Activated naive CD4-positive, alpha-beta T cell treated with anti-CD3 and anti-CD28 coated beads, Interleukin-2, amount 50 U/mL, for 24 hours (primary cell): ENCODE measurements around the gene EPS8L2.
A peak's percentile ranks its signal among the peaks of the same experiment; 100 is the strongest.

Source experiments
- H3K27ac Mint-ChIP-seq: one replicate; pipeline ENCODE4 v1.8.0; 2021; ENCODE audit warnings: mild to moderate bottlenecking, mixed read lengths
- H3K27me3 Mint-ChIP-seq: one replicate; pipeline ENCODE4 v1.8.0; 2021; ENCODE audit warnings: mixed read lengths
- H3K36me3 Mint-ChIP-seq: one replicate; pipeline ENCODE4 v1.8.0; 2021; ENCODE audit warnings: mixed read lengths
- H3K4me1 Mint-ChIP-seq: one replicate; pipeline ENCODE4 v1.8.0; 2021; ENCODE audit warnings: mixed read lengths
- H3K4me3 Mint-ChIP-seq: one replicate; pipeline ENCODE4 v1.8.0; 2021; ENCODE audit warnings: mild to moderate bottlenecking, mixed read lengths
- H3K9me3 Mint-ChIP-seq: one replicate; pipeline ENCODE4 v1.8.0; 2021; ENCODE audit warnings: mixed read lengths

EPS8L2 gene

GRCh38 chr11:695538-696248 is 10.3 kb upstream of the EPS8L2 start, which contains the start of gene TMEM80:
Gene TMEM80 (plus strand): TSS chr11:695816. CDS start chr11:695828, 12 bp downstream.
- Mint-ChIP-seq H3K9me3 (no peaks in the 10 kb centered on the region), H3K27me3 (no peaks in the 10 kb centered on the region), H3K4me1 (peaks cover 46% of the 10 kb centered on the region), H3K4me3 (peak within 1 kb of the TSS; percentile 87), H3K36me3 (no peaks in the 10 kb centered on the region), H3K27ac (peak within 1 kb of the TSS; percentile 98)

- peaks cover 35% of the 10 kb centered on the region for H3K4me1 Mint-ChIP-seq
- H3K36me3 Mint-ChIP-seq: no peaks in the 10 kb centered on the region
- peak overlapping the region; percentile 53 for H3K4me3 Mint-ChIP-seq
- peak overlapping the region; percentile 81 for H3K27ac Mint-ChIP-seq
- no peaks in the 10 kb centered on the region for H3K9me3 Mint-ChIP-seq
- H3K27me3 Mint-ChIP-seq: no peaks in the 10 kb centered on the region
Observed at GRCh38 chr11:696955-697491, 9.0 kb upstream of the EPS8L2 start.

GRCh38 chr11:697811-698311 is 8.2 kb upstream of the EPS8L2 start:
- Mint-ChIP-seq H3K27ac (no peak overlapping the region), H3K36me3 (no peaks in the 10 kb centered on the region), H3K9me3 (no peaks in the 10 kb centered on the region), H3K4me1 (peaks cover 30% of the 10 kb centered on the region), H3K27me3 (no peaks in the 10 kb centered on the region), H3K4me3 (peak overlapping the region; percentile 53)

GRCh38 chr11:698493-699115 is 7.4 kb upstream of the EPS8L2 start:
- Mint-ChIP-seq H3K36me3 (no peaks in the 10 kb centered on the region), H3K27ac (no peak overlapping the region), H3K27me3 (no peaks in the 10 kb centered on the region), H3K4me3 (no peak overlapping the region), H3K9me3 (no peaks in the 10 kb centered on the region), H3K4me1 (peaks cover 22% of the 10 kb centered on the region)

- H3K36me3 Mint-ChIP-seq: no peaks in the 10 kb centered on the region
- H3K4me3 Mint-ChIP-seq: no peak overlapping the region
- peaks cover 20% of the 10 kb centered on the region for H3K4me1 Mint-ChIP-seq
- H3K9me3 Mint-ChIP-seq: no peaks in the 10 kb centered on the region
- no peaks in the 10 kb centered on the region for H3K27me3 Mint-ChIP-seq
- H3K27ac Mint-ChIP-seq: no peak overlapping the region
Observed at GRCh38 chr11:699116-699508, 6.9 kb upstream of the EPS8L2 start.

GRCh38 chr11:699753-700152 is 6.3 kb upstream of the EPS8L2 start:
- Mint-ChIP-seq H3K4me3 (no peak overlapping the region), H3K9me3 (no peaks in the 10 kb centered on the region), H3K27ac (no peak overlapping the region), H3K27me3 (no peaks in the 10 kb centered on the region), H3K4me1 (peaks cover 20% of the 10 kb centered on the region), H3K36me3 (no peaks in the 10 kb centered on the region)

- no peaks in the 10 kb centered on the region for H3K9me3 Mint-ChIP-seq
- peaks cover 14% of the 10 kb centered on the region for H3K4me1 Mint-ChIP-seq
- no peak overlapping the region for H3K27ac Mint-ChIP-seq
- H3K4me3 Mint-ChIP-seq: no peak overlapping the region
- no peaks in the 10 kb centered on the region for H3K36me3 Mint-ChIP-seq
- H3K27me3 Mint-ChIP-seq: no peaks in the 10 kb centered on the region
Observed at GRCh38 chr11:701741-702461, 4.1 kb upstream of the EPS8L2 start.

GRCh38 chr11:702462-703461 is 3.3 kb upstream of the EPS8L2 start:
- H3K4me1 Mint-ChIP-seq: peaks cover 7% of the 10 kb centered on the region
- no peaks in the 10 kb centered on the region for H3K9me3 Mint-ChIP-seq
- no peak overlapping the region for H3K4me3 Mint-ChIP-seq
- H3K27me3 Mint-ChIP-seq: no peaks in the 10 kb centered on the region
- H3K36me3 Mint-ChIP-seq: no peaks in the 10 kb centered on the region
- H3K27ac Mint-ChIP-seq: no peak overlapping the region

GRCh38 chr11:703506-703905 is 2.5 kb upstream of the EPS8L2 start:
- Mint-ChIP-seq H3K9me3 (no peaks in the 10 kb centered on the region), H3K36me3 (no peaks in the 10 kb centered on the region), H3K27ac (no peak overlapping the region), H3K4me1 (no peaks in the 10 kb centered on the region), H3K4me3 (no peak overlapping the region), H3K27me3 (no peaks in the 10 kb centered on the region)

GRCh38 chr11:704228-704674 is 1.8 kb upstream of the EPS8L2 start:
- Mint-ChIP-seq H3K27ac (no peak overlapping the region), H3K4me3 (no peak overlapping the region), H3K4me1 (no peaks in the 10 kb centered on the region)

GRCh38 chr11:704781-705645 is 1.0 kb upstream of the EPS8L2 start:
- H3K4me1 Mint-ChIP-seq: no peaks in the 10 kb centered on the region
- H3K36me3 Mint-ChIP-seq: no peaks in the 10 kb centered on the region
- H3K27me3 Mint-ChIP-seq: no peaks in the 10 kb centered on the region
- H3K9me3 Mint-ChIP-seq: no peaks in the 10 kb centered on the region
- H3K4me3 Mint-ChIP-seq: no peak overlapping the region
- H3K27ac Mint-ChIP-seq: no peak overlapping the region

More at GRCh38 chr11:704228-704674, 1.8 kb upstream of the EPS8L2 start:
- Mint-ChIP-seq H3K9me3 (no peaks in the 10 kb centered on the region), H3K36me3 (no peaks in the 10 kb centered on the region), H3K27me3 (no peaks in the 10 kb centered on the region)

- no peaks in the 10 kb centered on the region for H3K27me3 Mint-ChIP-seq
- H3K9me3 Mint-ChIP-seq: no peaks in the 10 kb centered on the region
- peaks cover 6% of the 10 kb centered on the region for H3K4me1 Mint-ChIP-seq
- no peak overlapping the region for H3K4me3 Mint-ChIP-seq
- no peak overlapping the region for H3K27ac Mint-ChIP-seq
- H3K36me3 Mint-ChIP-seq: no peaks in the 10 kb centered on the region
Observed at GRCh38 chr11:706439-706956, 467 bp downstream of the EPS8L2 start.

- peaks cover 6% of the 10 kb centered on the region for H3K4me1 Mint-ChIP-seq
- no peaks in the 10 kb centered on the region for H3K27me3 Mint-ChIP-seq
- no peak overlapping the region for H3K4me3 Mint-ChIP-seq
Observed at GRCh38 chr11:706957-707816, 1.2 kb downstream of the EPS8L2 start.

More at GRCh38 chr11:706957-707816, 1.2 kb downstream of the EPS8L2 start:
- Mint-ChIP-seq H3K36me3 (no peaks in the 10 kb centered on the region), H3K9me3 (no peaks in the 10 kb centered on the region), H3K27ac (no peak overlapping the region)
